IMR-90 (cell line): ENCODE results near the gene TNFRSF13B. TPM values are rescaled to one million over a fixed set of nuclear protein-coding genes. Genes with fewer than 3 reads are reported as not detected.

ENCODE experiments used
- ATAC-seq: fragments of 200-7000 bp; cut with Tn5 transposase; 2 replicates; pipeline ENCODE4 v1.9.1; 2020; ENCODE audit warnings: low read depth, mild to moderate bottlenecking, moderate library complexity
- BruUV-seq: library from RNA; stranded (reverse); fragments of 400-500 nt; replicated peaks from 2 replicates; lab custom pipeline; 2021; lab: Mats Ljungman, UMichigan
- CTCF ChIA-PET: fragments of 300-600 bp; formaldehyde crosslinking; extraction: SDS; loops from one replicate; lab custom pipeline; 2021; ENCODE audit warnings: antibody characterized with exemption; lab: Yijun Ruan, JAX
- POLR2A ChIA-PET: fragments of 300-600 bp; sonication (Branson Sonifier 250); formaldehyde crosslinking; loops from one replicate; lab custom pipeline; 2022; ENCODE audit warnings: antibody characterized with exemption; ENCODE audit not compliant: unreplicated experiment; lab: Charles Lee
- DNase-seq: peaks from one replicate; pipeline ENCODE4 v3.0.0; 2013
- H2AFZ ChIP-seq: replicated peaks from 2 replicates; pipeline ENCODE3; 2013; ENCODE audit warnings: low read length, mild to moderate bottlenecking; ENCODE audit not compliant: poor library complexity
- H2AK5ac ChIP-seq: 2 replicates; pipeline ENCODE4 v1.6.1; 2013; ENCODE audit warnings: low read depth, low read length, inconsistent platforms
- H2AK9ac ChIP-seq: replicated peaks from 2 replicates; pipeline ENCODE3; 2013; ENCODE audit warnings: mild to moderate bottlenecking, low read depth, low read length, moderate library complexity; ENCODE audit not compliant: poor library complexity
- H2BK120ac ChIP-seq: 2 replicates; pipeline ENCODE4 v1.6.1; 2013; ENCODE audit warnings: low read depth, low read length, inconsistent platforms
- H2BK15ac ChIP-seq: 3 replicates; pipeline ENCODE4 v1.6.1; 2013; ENCODE audit warnings: low read depth, low read length, inconsistent platforms
- H2BK20ac ChIP-seq: 2 replicates; pipeline ENCODE4 v1.6.1; 2013; ENCODE audit warnings: low read depth, mild to moderate bottlenecking, inconsistent platforms, low read length, moderate library complexity
- H2BK5ac ChIP-seq: 2 replicates; pipeline ENCODE4 v1.6.1; 2013; ENCODE audit warnings: mild to moderate bottlenecking, low read depth, low read length, inconsistent platforms; ENCODE audit not compliant: poor library complexity, severe bottlenecking
- H3K14ac ChIP-seq: replicated peaks from 2 replicates; pipeline ENCODE4 v1.6.1; 2013; ENCODE audit warnings: low read depth, low read length, inconsistent platforms
- H3K18ac ChIP-seq: 2 replicates; pipeline ENCODE4 v1.6.1; 2013; ENCODE audit warnings: low read depth, low read length, control low read depth
- H3K23ac ChIP-seq: 2 replicates; pipeline ENCODE4 v1.6.1; 2013; ENCODE audit warnings: low read depth, low read length, inconsistent platforms
- H3K27ac ChIP-seq: 2 replicates; pipeline ENCODE4 v1.5.1; 2013; ENCODE audit warnings: mild to moderate bottlenecking, control low read depth, low read length; ENCODE audit not compliant: insufficient read depth
- H3K27me3 ChIP-seq: 2 replicates; pipeline ENCODE4 v1.6.1; 2013; ENCODE audit warnings: low read length; ENCODE audit not compliant: control insufficient read depth, insufficient read depth
- H3K36me3 ChIP-seq: 2 replicates; pipeline ENCODE4 v1.6.1; 2013; ENCODE audit warnings: low read length, mixed read lengths; ENCODE audit not compliant: control insufficient read depth, insufficient read depth
- H3K4ac ChIP-seq: 2 replicates; pipeline ENCODE4 v1.6.1; 2013; ENCODE audit warnings: low read depth, low read length, inconsistent platforms
- H3K4me1 ChIP-seq: 2 replicates; pipeline ENCODE4 v1.6.1; 2013; ENCODE audit warnings: low read length, mixed read lengths; ENCODE audit not compliant: control insufficient read depth, insufficient read depth
- H3K4me2 ChIP-seq: 2 replicates; pipeline ENCODE4 v1.6.1; 2013; ENCODE audit warnings: low read depth, mild to moderate bottlenecking, control low read depth, low read length, moderate library complexity
- H3K4me3 ChIP-seq: 2 replicates; pipeline ENCODE4 v1.5.1; 2013; ENCODE audit warnings: low read depth, mild to moderate bottlenecking, control low read depth, low read length, moderate library complexity; ENCODE audit not compliant: insufficient read depth
- H3K56ac ChIP-seq: 2 replicates; pipeline ENCODE4 v1.6.1; 2013; ENCODE audit warnings: low read length, inconsistent platforms; ENCODE audit not compliant: insufficient read depth; ENCODE audit errors: extremely low read depth
- H3K79me1 ChIP-seq, 2 experiments: 2 replicates each; pipeline ENCODE4 v1.6.1; 2013; ENCODE audit warnings: low read length in 2 of 2, inconsistent platforms in 1 of 2, low read depth in 1 of 2
- H3K9ac ChIP-seq: 2 replicates; pipeline ENCODE4 v1.6.1; 2013; ENCODE audit warnings: low read depth, low read length, control low read depth
- H3K9me1 ChIP-seq: 2 replicates; pipeline ENCODE4 v1.6.1; 2013; ENCODE audit warnings: low read length, inconsistent platforms; ENCODE audit not compliant: insufficient read depth
- H3K9me3 ChIP-seq: 2 replicates; pipeline ENCODE4 v1.6.1; 2013; ENCODE audit warnings: low read length; ENCODE audit not compliant: control insufficient read depth, insufficient read depth
- H4K20me1 ChIP-seq: 2 replicates; pipeline ENCODE4 v1.6.1; 2013; ENCODE audit warnings: low read length, inconsistent platforms; ENCODE audit not compliant: insufficient read depth
- H4K5ac ChIP-seq: 2 replicates; pipeline ENCODE4 v1.6.1; 2013; ENCODE audit warnings: mild to moderate bottlenecking, low read depth, low read length, control low read depth
- H4K8ac ChIP-seq, 2 experiments: 2 replicates each; pipeline ENCODE4 v1.6.1; 2013; ENCODE audit warnings: low read depth in 2 of 2, low read length in 2 of 2, control low read depth in 1 of 2, inconsistent platforms in 1 of 2
- H4K91ac ChIP-seq: 2 replicates; pipeline ENCODE4 v1.6.1; 2013; ENCODE audit warnings: low read depth, low read length, inconsistent platforms; ENCODE audit not compliant: insufficient read depth
- BHLHE40 ChIP-seq: fragments of 150-350 bp; IDR thresholded peaks from 2 replicates; pipeline ENCODE4 v1.6.1; 2016; ENCODE audit warnings: mild to moderate bottlenecking, low read depth, low read length
- CHD1 ChIP-seq: IDR thresholded peaks from 2 replicates; pipeline ENCODE4 v1.6.1; 2012; ENCODE audit warnings: low read depth, low read length, improper control_type of control experiment
- CTCF ChIP-seq: conservative IDR thresholded peaks from 2 replicates; pipeline ENCODE4 v1.5.1; 2012; ENCODE audit warnings: mild to moderate bottlenecking, low read depth, low read length, improper control_type of control experiment
- FOS ChIP-seq: fragments of 150-350 bp; IDR thresholded peaks from 2 replicates; pipeline ENCODE4 v1.6.1; 2016; ENCODE audit warnings: low read depth, low read length
- MAFK ChIP-seq: IDR thresholded peaks from 2 replicates; pipeline ENCODE4 v1.6.1; 2012; ENCODE audit warnings: low read depth, low read length, improper control_type of control experiment
- MAZ ChIP-seq: IDR thresholded peaks from 2 replicates; pipeline ENCODE4 v1.6.1; 2012; ENCODE audit warnings: low read depth, mild to moderate bottlenecking, low read length, improper control_type of control experiment, moderate library complexity, borderline replicate concordance
- MXI1 ChIP-seq: IDR thresholded peaks from 2 replicates; pipeline ENCODE4 v1.6.1; 2012; ENCODE audit warnings: low read depth, mild to moderate bottlenecking, low read length, moderate library complexity, borderline replicate concordance
- NFE2L2 ChIP-seq: fragments of 150-350 bp; IDR thresholded peaks from 2 replicates; pipeline ENCODE4 v1.6.1; 2016; ENCODE audit warnings: low read depth, mild to moderate bottlenecking, low read length
- POLR2A ChIP-seq: IDR thresholded peaks from 2 replicates; pipeline ENCODE4 v1.6.1; 2012; ENCODE audit warnings: mild to moderate bottlenecking, low read depth, low read length
- RAD21 ChIP-seq: IDR thresholded peaks from 2 replicates; pipeline ENCODE4 v1.6.1; 2012; ENCODE audit warnings: low read length, improper control_type of control experiment
- RCOR1 ChIP-seq: IDR thresholded peaks from 2 replicates; pipeline ENCODE4 v1.6.1; 2012; ENCODE audit warnings: mild to moderate bottlenecking, low read length, improper control_type of control experiment; ENCODE audit not compliant: insufficient replicate concordance
- RFX5 ChIP-seq: IDR thresholded peaks from 2 replicates; pipeline ENCODE4 v1.8.0; 2012; ENCODE audit warnings: low read depth, mild to moderate bottlenecking, low read length, moderate library complexity
- SMC3 ChIP-seq: fragments of 150-350 bp; IDR thresholded peaks from 2 replicates; pipeline ENCODE4 v1.6.1; 2016; ENCODE audit warnings: low read depth, mild to moderate bottlenecking, antibody characterized with exemption, low read length, moderate library complexity
- USF2 ChIP-seq: fragments of 150-350 bp; IDR thresholded peaks from 2 replicates; pipeline ENCODE4 v1.6.1; 2017; ENCODE audit warnings: mild to moderate bottlenecking, antibody characterized with exemption, low read length, low read depth
- WGBS, 2 experiments: methylation state at CpG; one replicate each; pipeline versions ENCODE4 v1.1.5 to v1.1.7; 2013; ENCODE audit warnings: missing lambda C conversion rate in 2 of 2; ENCODE audit not compliant: insufficient read length in 1 of 2; ENCODE audit errors: extremely low coverage in 2 of 2; 5-methylcytosine and 5-hydroxymethylcytosine counted together
- dilution Hi-C: fragments of 300-500 bp; cut with HindIII; formaldehyde crosslinking; loops from one replicate; pipeline ENCODE4 v1.14.3; 2018; ENCODE audit warnings: low sequenced_read_pairs; ENCODE audit not compliant: unreplicated experiment
- in situ Hi-C: fragments of 300-500 bp; cut with MboI; formaldehyde crosslinking; loops from 3 replicates; pipeline ENCODE4 v1.14.3; 2019; ENCODE audit warnings: low sequenced_read_pairs, inconsistent platforms, mixed read lengths
- intact Hi-C: fragments of 100-400 bp; cut with micrococcal nuclease; formaldehyde crosslinking; loops from 2 replicates; pipeline ENCODE4 v1.10.0; 2022
- polyA plus RNA-seq, 3 experiments: library from polyadenylated mRNA; depleted of rRNA; stranded (reverse); fragments of >200 nt; gene quantifications; 2 replicates each; pipeline ENCODE4 v1.2.3, GENCODE V29; 2012; ENCODE audit warnings: low replicate concordance in 1 of 3
- total RNA-seq: library from RNA; depleted of rRNA; stranded (reverse); fragments of >200 nt; gene quantifications from 2 replicates; pipeline ENCODE4 v1.2.3, GENCODE V29; 2012
- TF ChIP-seq, protein P1 (sequence below): fragments of 150-350 bp; IDR thresholded peaks from 2 replicates; pipeline ENCODE4 v1.6.1; 2016; ENCODE audit warnings: low read depth, mild to moderate bottlenecking, low read length, moderate library complexity, borderline replicate concordance

Gene TNFRSF13B
- total and polyA plus RNA-seq, 2 of the 4 experiments (the other 2 are of a cell fraction): not detected

- Histone ChIP-seq H3K79me1 (no peaks in the 10 kb centered on the region), H3K27ac (no peak overlapping the region), H3K18ac (no peak overlapping the region), H2AFZ (no peak overlapping the region), H3K14ac (no peak overlapping the region), H3K4me3 (no peak overlapping the region), H4K5ac (no peak overlapping the region), H4K8ac (no peak overlapping the region), H3K9ac (no peak overlapping the region), H2AK5ac (no peak overlapping the region), H4K91ac (no peak overlapping the region), H3K23ac (no peak overlapping the region), H3K4me2 (no peak overlapping the region), H2BK5ac (no peak overlapping the region), H3K9me3 (no peaks in the 10 kb centered on the region), H2BK120ac (no peak overlapping the region), H3K4me1 (peaks cover 4% of the 10 kb centered on the region), H3K27me3 (peaks cover 19% of the 10 kb centered on the region), H2AK9ac (no peak overlapping the region), H3K56ac (no peak overlapping the region), H3K36me3 (no peaks in the 10 kb centered on the region), H2BK20ac (no peak overlapping the region), H4K20me1 (no peaks in the 10 kb centered on the region), H3K4ac (no peak overlapping the region), H2BK15ac (no peak overlapping the region), H3K9me1 (peaks cover 3% of the 10 kb centered on the region; the same call in 1 of the 2 replicates)
- dilution Hi-C loops (no loop called here), in situ Hi-C loops (no loop called here), intact Hi-C loops (no loop called here)
- 100% methylated on average over 1 of the region's 13 CpGs; no CpG with 5 or more reads in 1 of the 2 experiments for WGBS, 2 experiments
- ChIA-PET CTCF (interaction anchor here (0.6 kb wide), 2 partner anchors 37 to 60 kb away, joined by 3 read pairs; no protein-coding TSS in a partner anchor), POLR2A (no interaction called here)
- ATAC-seq: no peak; the same call in 1 of the 2 replicates
- DNase-seq: no peak
- no TSS peak for BruUV-seq
- TF ChIP-seq NFE2L2 (no peak), RAD21 (no peak), RCOR1 (no peak), CHD1 (no peak), BHLHE40 (no peak), MAFK (no peak), USF2 (no peak), POLR2A (no peak), FOS (no peak), CTCF (no peak), RFX5 (no peak), MXI1 (no peak), MAZ (no peak), SMC3 (no peak)
- TF ChIP-seq, protein P1, sequence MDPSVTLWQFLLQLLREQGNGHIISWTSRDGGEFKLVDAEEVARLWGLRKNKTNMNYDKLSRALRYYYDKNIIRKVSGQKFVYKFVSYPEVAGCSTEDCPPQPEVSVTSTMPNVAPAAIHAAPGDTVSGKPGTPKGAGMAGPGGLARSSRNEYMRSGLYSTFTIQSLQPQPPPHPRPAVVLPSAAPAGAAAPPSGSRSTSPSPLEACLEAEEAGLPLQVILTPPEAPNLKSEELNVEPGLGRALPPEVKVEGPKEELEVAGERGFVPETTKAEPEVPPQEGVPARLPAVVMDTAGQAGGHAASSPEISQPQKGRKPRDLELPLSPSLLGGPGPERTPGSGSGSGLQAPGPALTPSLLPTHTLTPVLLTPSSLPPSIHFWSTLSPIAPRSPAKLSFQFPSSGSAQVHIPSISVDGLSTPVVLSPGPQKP: no peak
These were observed 2.0 kb upstream of the TNFRSF13B start for GRCh38 chr17:16973760-16974540.
